NT2/D1 (cell line): ENCODE data around the gene RASL10B.

Experiments used
- DNase-seq: peaks from one replicate; pipeline ENCODE4 v3.0.0-alpha.2; 2011; ENCODE audit warnings: low read depth, low spot score
- H3K27me3 ChIP-seq: 2 replicates; pipeline ENCODE4 v1.6.0; 2011; ENCODE audit warnings: mild to moderate bottlenecking; ENCODE audit not compliant: insufficient read length, insufficient read depth
- H3K36me3 ChIP-seq: 2 replicates; pipeline ENCODE4 v1.6.1; 2011; ENCODE audit warnings: mild to moderate bottlenecking, low read length, mixed read lengths; ENCODE audit not compliant: insufficient read depth, insufficient read length
- H3K4me1 ChIP-seq: 2 replicates; pipeline ENCODE4 v1.5.1; 2011; ENCODE audit not compliant: insufficient read depth, insufficient read length
- H3K4me3 ChIP-seq: 2 replicates; pipeline ENCODE4 v1.5.1; 2011; ENCODE audit warnings: low read depth; ENCODE audit not compliant: insufficient read length
- H3K9ac ChIP-seq: 2 replicates; pipeline ENCODE4 v1.6.0; 2011; ENCODE audit warnings: low read depth; ENCODE audit not compliant: insufficient read length
- H3K9me3 ChIP-seq: 2 replicates; pipeline ENCODE4 v1.5.1; 2011; ENCODE audit warnings: mild to moderate bottlenecking, low read length; ENCODE audit not compliant: insufficient read depth
- SUZ12 ChIP-seq: IDR thresholded peaks from 2 replicates; pipeline ENCODE4 v1.6.1; 2011; ENCODE audit not compliant: insufficient read length, insufficient read depth; ENCODE audit errors: extremely low read depth
- YY1 ChIP-seq: IDR thresholded peaks from 2 replicates; pipeline ENCODE4 v1.6.1; 2011; ENCODE audit not compliant: insufficient read length, insufficient read depth
- ZNF274 ChIP-seq: IDR thresholded peaks from 2 replicates; pipeline ENCODE4 v1.6.1; 2011; ENCODE audit warnings: mild to moderate bottlenecking, low read depth, low read length

The RASL10B gene

GRCh38 chr17:35723735-35724134 is 7.7 kb upstream of the RASL10B start:
- peaks cover 67% of the 10 kb centered on the region for H3K36me3 ChIP-seq
- DNase-seq, result no peak
- no peak overlapping the region for H3K9ac ChIP-seq
- no peak overlapping the region for H3K4me3 ChIP-seq
- no peaks in the 10 kb centered on the region for H3K9me3 ChIP-seq
- no peaks in the 10 kb centered on the region for H3K27me3 ChIP-seq
- H3K4me1 ChIP-seq, result peaks cover 9% of the 10 kb centered on the region
- TF ChIP-seq SUZ12, result no peak
- TF ChIP-seq ZNF274, result no peak
- TF ChIP-seq YY1, result no peak

- TF ChIP-seq ZNF274 (no peak), SUZ12 (no peak), YY1 (no peak)
- no peak for DNase-seq
- no peaks in the 10 kb centered on the region for H3K9me3 ChIP-seq
- no peak overlapping the region for H3K4me3 ChIP-seq
- no peaks in the 10 kb centered on the region for H3K27me3 ChIP-seq
- peaks cover 15% of the 10 kb centered on the region for H3K4me1 ChIP-seq
- no peak overlapping the region for H3K9ac ChIP-seq
- H3K36me3 ChIP-seq, result peaks cover 54% of the 10 kb centered on the region
Measured at GRCh38 chr17:35725058-35725457, 6.4 kb upstream of the RASL10B start.

- H3K27me3 ChIP-seq, result no peaks in the 10 kb centered on the region
- H3K4me1 ChIP-seq, result peaks cover 15% of the 10 kb centered on the region
- no peak for TF ChIP-seq SUZ12
- no peak for TF ChIP-seq ZNF274
- no peak for TF ChIP-seq YY1
- H3K9ac ChIP-seq, result no peak overlapping the region
- H3K9me3 ChIP-seq, result no peaks in the 10 kb centered on the region
- peaks cover 51% of the 10 kb centered on the region for H3K36me3 ChIP-seq
- no peak for DNase-seq
- H3K4me3 ChIP-seq, result no peak overlapping the region
Measured at GRCh38 chr17:35725802-35726126, 5.7 kb upstream of the RASL10B start.

GRCh38 chr17:35726127-35726952 is 5.1 kb upstream of the RASL10B start:
- H3K27me3 ChIP-seq, result no peaks in the 10 kb centered on the region
- no peak overlapping the region for H3K4me3 ChIP-seq
- H3K9me3 ChIP-seq, result no peaks in the 10 kb centered on the region
- no peak overlapping the region for H3K9ac ChIP-seq
- peaks cover 47% of the 10 kb centered on the region for H3K36me3 ChIP-seq
- H3K4me1 ChIP-seq, result peaks cover 17% of the 10 kb centered on the region
- TF ChIP-seq YY1, result no peak
- TF ChIP-seq ZNF274, result no peak
- no peak for TF ChIP-seq SUZ12
- DNase-seq, result no peak

- Histone ChIP-seq H3K9me3 (no peaks in the 10 kb centered on the region), H3K27me3 (no peaks in the 10 kb centered on the region), H3K4me1 (peaks cover 17% of the 10 kb centered on the region), H3K4me3 (no peak overlapping the region), H3K36me3 (peaks cover 40% of the 10 kb centered on the region), H3K9ac (no peak overlapping the region)
- DNase-seq, result no peak
- TF ChIP-seq ZNF274, result no peak
- TF ChIP-seq SUZ12, result no peak
- TF ChIP-seq YY1, result no peak
Measured at GRCh38 chr17:35726953-35727460, 4.4 kb upstream of the RASL10B start.

- peaks cover 17% of the 10 kb centered on the region for H3K4me1 ChIP-seq
- no peak for DNase-seq
- H3K36me3 ChIP-seq, result peaks cover 35% of the 10 kb centered on the region
- TF ChIP-seq SUZ12 (no peak), ZNF274 (no peak), YY1 (no peak)
- H3K4me3 ChIP-seq, result no peak overlapping the region
- H3K27me3 ChIP-seq, result no peaks in the 10 kb centered on the region
- H3K9ac ChIP-seq, result no peak overlapping the region
- H3K9me3 ChIP-seq, result no peaks in the 10 kb centered on the region
Measured at GRCh38 chr17:35727635-35728034, 3.8 kb upstream of the RASL10B start.

- Histone ChIP-seq H3K27me3 (no peaks in the 10 kb centered on the region), H3K9ac (no peak overlapping the region), H3K4me3 (no peak overlapping the region), H3K9me3 (no peaks in the 10 kb centered on the region), H3K4me1 (peaks cover 20% of the 10 kb centered on the region), H3K36me3 (peaks cover 35% of the 10 kb centered on the region)
- TF ChIP-seq SUZ12 (no peak), YY1 (no peak), ZNF274 (no peak)
- no peak for DNase-seq
Measured at GRCh38 chr17:35728551-35728950, 2.9 kb upstream of the RASL10B start.
